ENCODE data around the gene PAX7.

Gene PAX7

DNA sequence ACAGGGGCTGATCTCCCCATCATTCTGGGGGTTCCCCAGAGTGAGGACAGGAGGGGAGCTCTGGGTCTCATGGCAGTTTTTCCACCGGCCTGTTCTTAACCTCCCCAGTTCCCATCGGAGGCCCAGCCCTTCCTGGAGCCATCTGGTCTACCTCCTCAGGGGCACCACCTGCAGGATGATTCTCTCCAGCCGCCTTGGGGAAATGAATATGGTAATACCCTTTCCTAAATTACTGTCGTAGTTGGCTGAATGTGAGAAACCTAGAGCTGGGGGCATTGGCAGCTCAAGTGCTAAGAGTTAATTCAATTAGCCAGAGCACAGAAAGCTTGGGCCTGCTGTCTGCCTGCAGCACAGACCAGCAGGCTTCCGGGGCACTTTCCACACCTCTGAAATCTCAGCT, 163.9 kb downstream of the PAX7 start:
- no peak for TF ChIP-seq ZBTB7A (IDR thresholded peaks at IDR 0.05; ENCODE audit: low read depth)
- TF ChIP-seq NFIC (IDR thresholded peaks at IDR 0.05) = no peak
- TF ChIP-seq CREB1 (IDR thresholded peaks at IDR 0.05; ENCODE audit: low read depth) = no peak
- TF ChIP-seq, protein P1, sequence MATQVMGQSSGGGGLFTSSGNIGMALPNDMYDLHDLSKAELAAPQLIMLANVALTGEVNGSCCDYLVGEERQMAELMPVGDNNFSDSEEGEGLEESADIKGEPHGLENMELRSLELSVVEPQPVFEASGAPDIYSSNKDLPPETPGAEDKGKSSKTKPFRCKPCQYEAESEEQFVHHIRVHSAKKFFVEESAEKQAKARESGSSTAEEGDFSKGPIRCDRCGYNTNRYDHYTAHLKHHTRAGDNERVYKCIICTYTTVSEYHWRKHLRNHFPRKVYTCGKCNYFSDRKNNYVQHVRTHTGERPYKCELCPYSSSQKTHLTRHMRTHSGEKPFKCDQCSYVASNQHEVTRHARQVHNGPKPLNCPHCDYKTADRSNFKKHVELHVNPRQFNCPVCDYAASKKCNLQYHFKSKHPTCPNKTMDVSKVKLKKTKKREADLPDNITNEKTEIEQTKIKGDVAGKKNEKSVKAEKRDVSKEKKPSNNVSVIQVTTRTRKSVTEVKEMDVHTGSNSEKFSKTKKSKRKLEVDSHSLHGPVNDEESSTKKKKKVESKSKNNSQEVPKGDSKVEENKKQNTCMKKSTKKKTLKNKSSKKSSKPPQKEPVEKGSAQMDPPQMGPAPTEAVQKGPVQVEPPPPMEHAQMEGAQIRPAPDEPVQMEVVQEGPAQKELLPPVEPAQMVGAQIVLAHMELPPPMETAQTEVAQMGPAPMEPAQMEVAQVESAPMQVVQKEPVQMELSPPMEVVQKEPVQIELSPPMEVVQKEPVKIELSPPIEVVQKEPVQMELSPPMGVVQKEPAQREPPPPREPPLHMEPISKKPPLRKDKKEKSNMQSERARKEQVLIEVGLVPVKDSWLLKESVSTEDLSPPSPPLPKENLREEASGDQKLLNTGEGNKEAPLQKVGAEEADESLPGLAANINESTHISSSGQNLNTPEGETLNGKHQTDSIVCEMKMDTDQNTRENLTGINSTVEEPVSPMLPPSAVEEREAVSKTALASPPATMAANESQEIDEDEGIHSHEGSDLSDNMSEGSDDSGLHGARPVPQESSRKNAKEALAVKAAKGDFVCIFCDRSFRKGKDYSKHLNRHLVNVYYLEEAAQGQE (IDR thresholded peaks at IDR 0.05; ENCODE audit: low read depth) = no peak

DNA sequence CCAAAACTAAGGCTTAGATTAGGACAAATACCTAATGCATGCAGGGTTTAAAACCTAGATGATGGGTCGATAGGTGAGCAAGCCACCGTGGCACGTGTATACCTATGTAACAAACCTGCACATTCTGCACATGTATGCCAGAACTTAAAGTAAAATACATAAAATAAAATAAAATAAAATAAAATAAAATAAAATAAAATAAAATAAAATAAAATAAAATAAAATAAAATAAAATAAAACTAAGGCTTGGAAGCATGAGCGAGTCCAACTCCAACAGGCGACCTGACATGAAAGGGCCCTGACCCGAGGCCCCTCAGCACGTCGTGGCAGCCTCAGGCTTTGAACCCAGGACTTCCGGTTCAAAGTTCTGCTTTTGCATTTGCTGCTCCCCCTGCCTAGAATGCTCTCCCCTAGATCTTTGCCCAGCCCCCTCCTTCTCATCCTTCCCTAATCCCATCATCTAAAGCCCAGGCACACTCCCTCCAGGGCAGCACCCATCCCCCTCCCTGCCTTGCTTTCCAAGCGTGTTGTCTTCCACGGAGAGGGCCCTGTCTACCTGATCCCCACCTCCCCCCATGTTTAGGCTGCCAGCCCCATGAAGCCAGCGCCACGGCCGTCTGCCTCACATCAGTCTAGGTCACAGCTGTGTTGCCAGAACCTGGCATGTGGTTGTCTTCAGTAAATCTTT, 164.5 kb downstream of the PAX7 start:
- no peak for TF ChIP-seq EGR1 (IDR thresholded peaks at IDR 0.05)
- no peak for TF ChIP-seq RAD21 (IDR thresholded peaks at IDR 0.05; ENCODE audit: low read depth)
- TF ChIP-seq, protein P2, sequence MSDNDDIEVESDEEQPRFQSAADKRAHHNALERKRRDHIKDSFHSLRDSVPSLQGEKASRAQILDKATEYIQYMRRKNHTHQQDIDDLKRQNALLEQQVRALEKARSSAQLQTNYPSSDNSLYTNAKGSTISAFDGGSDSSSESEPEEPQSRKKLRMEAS (IDR thresholded peaks at IDR 0.05) = no peak
- no peak for TF ChIP-seq CEBPB (IDR thresholded peaks at IDR 0.05)
- no peak for TF ChIP-seq NFIC (IDR thresholded peaks at IDR 0.05)

DNA sequence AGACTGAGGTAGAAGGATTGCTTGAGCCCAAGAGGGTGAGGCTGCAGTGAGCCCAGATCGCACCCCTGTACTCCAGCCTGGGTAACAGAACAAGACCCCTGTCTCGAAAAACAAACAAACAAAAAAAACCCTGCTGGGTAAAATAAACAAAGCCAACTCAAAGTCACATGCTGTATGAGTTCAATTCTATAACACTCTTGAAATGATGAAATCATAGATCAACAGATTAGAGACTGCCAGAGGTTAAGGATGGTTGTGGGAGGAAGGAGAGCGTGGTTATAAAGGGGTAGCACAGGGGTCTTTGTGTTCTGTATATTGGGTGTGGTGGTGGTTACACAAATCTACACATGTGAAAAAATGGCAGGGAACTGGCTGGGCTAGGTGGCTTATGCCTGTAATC, 166.3 kb downstream of the PAX7 start:
- no peak for TF ChIP-seq YY1 (IDR thresholded peaks at IDR 0.05; ENCODE audit: low read depth)
- no peak for TF ChIP-seq TEAD4 (IDR thresholded peaks at IDR 0.05)
- no peak for TF ChIP-seq NFIC (IDR thresholded peaks at IDR 0.05)
- TF ChIP-seq, protein P3, sequence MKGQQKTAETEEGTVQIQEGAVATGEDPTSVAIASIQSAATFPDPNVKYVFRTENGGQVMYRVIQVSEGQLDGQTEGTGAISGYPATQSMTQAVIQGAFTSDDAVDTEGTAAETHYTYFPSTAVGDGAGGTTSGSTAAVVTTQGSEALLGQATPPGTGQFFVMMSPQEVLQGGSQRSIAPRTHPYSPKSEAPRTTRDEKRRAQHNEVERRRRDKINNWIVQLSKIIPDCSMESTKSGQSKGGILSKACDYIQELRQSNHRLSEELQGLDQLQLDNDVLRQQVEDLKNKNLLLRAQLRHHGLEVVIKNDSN (IDR thresholded peaks at IDR 0.05) = no peak
- no peak for TF ChIP-seq CEBPB (IDR thresholded peaks at IDR 0.05)
- no peak for TF ChIP-seq EP300 (IDR thresholded peaks at IDR 0.05; ENCODE audit: borderline replicate concordance)
- no peak for TF ChIP-seq CREB1 (IDR thresholded peaks at IDR 0.05; ENCODE audit: low read depth)
- no peak for TF ChIP-seq TCF12 (IDR thresholded peaks at IDR 0.05; ENCODE audit: low read depth)
- no peak for TF ChIP-seq EGR1 (IDR thresholded peaks at IDR 0.05)
- TF ChIP-seq RAD21 (IDR thresholded peaks at IDR 0.05; ENCODE audit: low read depth) = no peak
- TF ChIP-seq ZBTB7A (IDR thresholded peaks at IDR 0.05; ENCODE audit: low read depth) = no peak
- no peak for TF ChIP-seq TAF1 (IDR thresholded peaks at IDR 0.05; ENCODE audit: low read depth)
- TF ChIP-seq, protein P1 (IDR thresholded peaks at IDR 0.05; ENCODE audit: low read depth) = no peak
